Measurements from ENCODE around the gene REG1A.

REG1A gene, protein sequence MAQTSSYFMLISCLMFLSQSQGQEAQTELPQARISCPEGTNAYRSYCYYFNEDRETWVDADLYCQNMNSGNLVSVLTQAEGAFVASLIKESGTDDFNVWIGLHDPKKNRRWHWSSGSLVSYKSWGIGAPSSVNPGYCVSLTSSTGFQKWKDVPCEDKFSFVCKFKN

DNA sequence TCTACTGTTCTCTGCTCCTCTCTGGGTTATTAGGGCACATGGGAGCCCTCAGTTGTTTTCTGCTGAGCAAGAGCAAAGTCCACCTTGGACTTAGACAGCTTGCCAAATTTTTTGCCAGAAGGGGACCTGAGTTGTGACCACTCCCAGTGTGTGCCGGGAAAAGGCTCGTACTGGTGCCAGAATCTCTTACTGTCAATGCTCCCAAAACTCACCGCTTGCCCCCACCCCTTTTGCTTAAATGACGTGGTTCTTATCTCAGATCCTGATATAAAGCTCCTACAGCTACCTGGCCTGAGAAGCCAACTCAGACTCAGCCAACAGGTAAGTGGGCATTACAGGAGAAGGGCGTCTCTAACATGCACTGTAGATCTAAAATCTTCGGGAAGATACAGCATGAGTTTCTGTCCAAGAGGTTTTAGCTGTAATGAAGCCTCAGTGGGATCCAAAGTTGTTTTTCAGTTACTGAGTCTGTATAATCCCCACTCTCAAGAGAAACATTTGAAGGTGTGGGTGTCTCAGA, at the start of gene REG1A:
Gene REG1A, plus strand, starts transcription at position 295 of the 520 bp plus-strand sequence. CDS start 374 bp downstream, outside the sequence.
- in situ Hi-C loops (cut with MboI; ENCODE audit: low sequenced_read_pairs, unreplicated experiment): no loop called here
- no peak for DNase-seq (ENCODE audit: low spot score)
- TF ChIP-seq, protein P1, sequence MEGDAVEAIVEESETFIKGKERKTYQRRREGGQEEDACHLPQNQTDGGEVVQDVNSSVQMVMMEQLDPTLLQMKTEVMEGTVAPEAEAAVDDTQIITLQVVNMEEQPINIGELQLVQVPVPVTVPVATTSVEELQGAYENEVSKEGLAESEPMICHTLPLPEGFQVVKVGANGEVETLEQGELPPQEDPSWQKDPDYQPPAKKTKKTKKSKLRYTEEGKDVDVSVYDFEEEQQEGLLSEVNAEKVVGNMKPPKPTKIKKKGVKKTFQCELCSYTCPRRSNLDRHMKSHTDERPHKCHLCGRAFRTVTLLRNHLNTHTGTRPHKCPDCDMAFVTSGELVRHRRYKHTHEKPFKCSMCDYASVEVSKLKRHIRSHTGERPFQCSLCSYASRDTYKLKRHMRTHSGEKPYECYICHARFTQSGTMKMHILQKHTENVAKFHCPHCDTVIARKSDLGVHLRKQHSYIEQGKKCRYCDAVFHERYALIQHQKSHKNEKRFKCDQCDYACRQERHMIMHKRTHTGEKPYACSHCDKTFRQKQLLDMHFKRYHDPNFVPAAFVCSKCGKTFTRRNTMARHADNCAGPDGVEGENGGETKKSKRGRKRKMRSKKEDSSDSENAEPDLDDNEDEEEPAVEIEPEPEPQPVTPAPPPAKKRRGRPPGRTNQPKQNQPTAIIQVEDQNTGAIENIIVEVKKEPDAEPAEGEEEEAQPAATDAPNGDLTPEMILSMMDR (IDR thresholded peaks at IDR 0.05; ENCODE audit: borderline replicate concordance, control extremely low read depth, extremely low read depth, insufficient read depth, missing control alignments): no peak

DNA sequence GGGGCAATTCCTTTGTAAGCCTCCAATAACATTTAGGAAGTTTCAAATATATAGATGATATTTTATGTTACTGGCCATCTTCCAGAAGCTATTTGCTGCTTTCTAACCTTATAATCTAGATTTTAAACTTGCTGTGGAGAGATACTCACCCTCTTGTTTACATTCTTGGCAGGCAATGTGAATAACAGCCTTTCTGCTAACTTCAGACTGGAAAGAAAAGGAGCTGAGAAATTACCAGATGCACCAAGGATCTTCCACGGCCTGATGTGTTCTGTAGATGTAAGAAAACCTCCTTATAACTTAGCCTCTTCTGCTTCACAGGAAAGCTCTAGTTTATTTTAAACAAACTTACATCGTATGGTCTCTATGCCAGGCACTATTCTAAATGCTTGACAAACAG, 49.2 kb upstream of the REG1A start:
- in situ Hi-C loops (cut with MboI; ENCODE audit: low sequenced_read_pairs, unreplicated experiment): no loop called here
- TF ChIP-seq, protein P1 (IDR thresholded peaks at IDR 0.05; ENCODE audit: borderline replicate concordance, control extremely low read depth, extremely low read depth, insufficient read depth, missing control alignments): no peak
- DNase-seq (ENCODE audit: low spot score): no peak

DNA sequence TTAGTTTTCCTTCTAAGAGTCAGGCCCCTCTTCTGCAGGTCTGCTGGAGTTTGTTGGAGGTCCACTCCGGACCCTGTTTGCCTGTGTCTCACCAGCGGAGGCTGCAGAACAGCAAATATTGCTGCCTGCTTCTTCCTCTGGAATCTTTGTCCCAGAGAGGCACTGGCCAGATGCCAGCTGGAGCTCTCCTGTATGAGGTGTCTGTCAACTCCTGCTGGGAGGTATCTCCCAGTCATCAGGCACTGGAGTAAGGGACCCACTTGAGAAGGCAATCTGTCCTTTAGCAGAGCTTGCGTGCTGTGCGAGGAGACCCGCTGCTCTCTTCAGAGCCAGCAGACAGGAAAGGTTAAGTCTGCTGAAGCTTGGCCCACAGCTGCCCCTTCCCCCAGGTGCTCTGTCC, 37.3 kb upstream of the REG1A start:
- TF ChIP-seq, protein P1 (IDR thresholded peaks at IDR 0.05; ENCODE audit: borderline replicate concordance, control extremely low read depth, extremely low read depth, insufficient read depth, missing control alignments): no peak
- DNase-seq (ENCODE audit: low spot score): no peak
- in situ Hi-C loops (cut with MboI; ENCODE audit: low sequenced_read_pairs, unreplicated experiment): no loop called here

DNA sequence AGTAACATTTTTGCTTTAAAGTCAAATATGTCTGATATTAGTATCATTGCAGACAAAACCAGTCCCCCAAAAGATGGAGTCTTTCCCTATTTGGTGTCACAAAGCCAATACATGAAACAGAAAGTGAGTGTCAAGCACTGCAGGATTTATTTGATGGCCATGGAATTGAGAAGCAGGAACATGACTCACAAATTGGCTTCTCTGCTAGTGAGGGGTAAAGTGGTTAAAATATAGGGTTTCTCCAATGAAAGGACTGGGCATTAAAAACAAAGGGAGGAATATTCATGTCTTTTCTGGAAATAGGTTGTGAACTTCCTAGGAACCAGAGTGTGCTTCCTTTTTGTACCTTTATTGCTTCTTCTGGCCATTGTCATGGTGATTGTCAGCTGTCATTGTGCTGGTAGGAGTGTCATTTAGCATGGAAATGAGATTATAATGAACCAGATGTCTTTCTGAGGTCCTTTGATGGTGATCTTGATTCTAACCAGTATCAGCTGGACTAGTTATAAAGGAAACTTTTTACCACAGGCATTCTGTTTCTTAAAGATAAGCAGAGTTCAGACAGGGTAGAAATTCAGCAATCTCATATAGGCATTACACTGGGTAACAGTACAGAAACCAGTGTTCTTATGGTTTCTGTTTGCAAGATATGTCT, 36.6 kb upstream of the REG1A start:
- in situ Hi-C loops (cut with MboI; ENCODE audit: low sequenced_read_pairs, unreplicated experiment): no loop called here
- no peak for DNase-seq (ENCODE audit: low spot score)
- TF ChIP-seq, protein P1 (IDR thresholded peaks at IDR 0.05; ENCODE audit: borderline replicate concordance, control extremely low read depth, extremely low read depth, insufficient read depth, missing control alignments): no peak

DNA sequence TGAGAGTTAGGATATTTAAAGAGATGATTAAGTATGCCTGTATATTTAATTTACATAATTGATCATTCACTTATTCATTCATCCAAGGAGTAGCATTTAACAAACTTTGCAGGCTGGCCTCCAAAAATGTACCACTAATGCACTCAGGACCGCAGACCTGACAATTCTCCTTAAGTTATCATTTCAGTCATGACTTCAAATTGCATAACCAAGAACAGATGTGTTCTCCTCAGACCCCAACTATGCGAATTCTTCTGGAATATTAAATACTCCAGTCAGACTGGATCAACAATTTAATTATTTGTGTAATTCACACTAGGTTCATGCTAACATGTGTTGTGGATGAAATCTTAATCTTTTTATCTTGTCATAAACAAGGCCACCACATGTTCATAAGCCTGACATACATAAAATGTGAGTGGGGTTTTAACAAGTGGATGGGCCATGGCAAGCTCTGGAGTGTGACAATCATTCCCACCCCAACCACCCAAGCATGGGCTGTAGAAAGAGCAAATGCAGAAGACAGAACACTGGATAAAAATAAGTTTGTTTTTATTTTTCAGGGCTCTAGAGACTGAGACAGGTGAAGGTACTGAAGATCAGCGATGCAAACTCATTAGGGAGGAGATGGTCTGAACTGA, 35.7 kb upstream of the REG1A start:
- DNase-seq (ENCODE audit: low spot score): no peak
- TF ChIP-seq, protein P1 (IDR thresholded peaks at IDR 0.05; ENCODE audit: borderline replicate concordance, control extremely low read depth, extremely low read depth, insufficient read depth, missing control alignments): no peak
- in situ Hi-C loops (cut with MboI; ENCODE audit: low sequenced_read_pairs, unreplicated experiment): no loop called here

DNA sequence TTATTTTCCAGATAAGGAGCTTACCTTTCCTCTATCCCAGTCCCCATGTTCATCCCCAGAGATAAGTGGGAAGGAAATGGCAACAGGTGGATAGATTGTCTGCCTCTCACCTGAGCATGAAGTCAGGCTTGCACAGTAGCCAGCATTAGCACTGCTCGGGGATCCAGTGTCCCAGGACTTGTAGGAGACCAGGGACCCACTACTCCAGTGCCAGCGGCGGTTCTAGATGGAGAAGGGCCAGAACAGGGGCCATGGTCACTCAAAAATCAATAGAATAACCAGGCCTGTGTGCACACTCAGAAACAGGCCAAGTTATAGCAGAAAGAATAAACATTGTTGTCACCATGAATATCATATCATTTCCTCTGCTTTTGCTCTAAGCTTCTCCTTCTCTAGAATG, 34.9 kb upstream of the REG1A start:
- in situ Hi-C loops (cut with MboI; ENCODE audit: low sequenced_read_pairs, unreplicated experiment): no loop called here
- TF ChIP-seq, protein P1 (IDR thresholded peaks at IDR 0.05; ENCODE audit: borderline replicate concordance, control extremely low read depth, extremely low read depth, insufficient read depth, missing control alignments): no peak
- DNase-seq (ENCODE audit: low spot score): no peak

Measured in GM13976 (cell line).